K562 treated with DMSO at 1 percent for 48 hours (cell line): ENCODE results near the gene OMP. TPM values are rescaled to one million over a fixed set of nuclear protein-coding genes. Genes with fewer than 3 reads are reported as not detected.

Experiments
- total RNA-seq: library from RNA; unstranded; fragments of 300-600 nt; gene quantifications from 2 replicates; pipeline ENCODE4 v1.2.3, GENCODE V29; 2022; ENCODE audit warnings: low replicate concordance; ENCODE audit errors: extremely low read depth

OMP gene, protein sequence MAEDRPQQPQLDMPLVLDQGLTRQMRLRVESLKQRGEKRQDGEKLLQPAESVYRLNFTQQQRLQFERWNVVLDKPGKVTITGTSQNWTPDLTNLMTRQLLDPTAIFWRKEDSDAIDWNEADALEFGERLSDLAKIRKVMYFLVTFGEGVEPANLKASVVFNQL
- total RNA-seq = not detected in 2 replicates

DNA sequence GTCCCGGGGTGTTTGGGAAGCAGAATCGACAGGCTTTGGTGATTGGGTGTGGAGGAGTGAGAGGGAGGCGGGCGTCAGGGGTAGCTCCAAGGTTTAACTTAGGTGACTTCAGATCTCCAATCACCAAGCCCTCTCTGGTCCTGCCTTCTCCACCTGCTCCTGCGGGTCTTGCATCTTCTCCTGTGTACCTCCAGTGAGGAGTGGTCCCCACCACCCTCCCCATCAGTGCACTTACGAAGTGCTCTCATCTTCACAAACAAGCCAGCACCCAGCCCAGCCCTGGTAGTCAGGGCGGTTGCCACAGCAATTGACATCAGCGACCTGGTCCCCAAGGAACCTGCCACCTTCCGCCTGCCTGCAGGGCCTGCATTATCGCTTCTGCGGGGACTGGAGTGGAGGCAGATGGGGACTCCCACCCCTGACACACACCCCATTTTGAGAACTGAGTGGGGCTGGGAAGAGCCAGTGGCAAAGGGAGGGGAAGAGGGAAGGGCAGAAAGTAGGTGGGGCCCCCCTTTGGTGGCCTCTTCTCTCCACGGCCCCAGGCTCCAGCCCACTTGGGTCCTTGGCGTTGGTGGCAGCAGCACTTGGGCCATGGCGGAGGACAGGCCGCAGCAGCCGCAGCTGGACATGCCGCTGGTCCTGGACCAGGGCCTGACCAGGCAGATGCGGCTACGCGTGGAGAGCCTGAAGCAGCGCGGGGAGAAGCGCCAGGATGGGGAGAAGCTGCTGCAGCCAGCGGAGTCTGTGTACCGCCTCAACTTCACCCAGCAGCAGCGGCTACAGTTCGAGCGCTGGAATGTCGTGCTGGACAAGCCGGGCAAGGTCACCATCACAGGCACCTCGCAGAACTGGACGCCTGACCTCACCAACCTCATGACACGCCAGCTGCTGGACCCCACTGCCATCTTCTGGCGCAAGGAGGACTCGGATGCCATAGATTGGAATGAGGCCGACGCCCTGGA, at the start of gene OMP:
Gene OMP (plus strand): TSS at position 595 of the 965 bp plus-strand sequence. CDS start 0 bp downstream, at position 595.

DNA sequence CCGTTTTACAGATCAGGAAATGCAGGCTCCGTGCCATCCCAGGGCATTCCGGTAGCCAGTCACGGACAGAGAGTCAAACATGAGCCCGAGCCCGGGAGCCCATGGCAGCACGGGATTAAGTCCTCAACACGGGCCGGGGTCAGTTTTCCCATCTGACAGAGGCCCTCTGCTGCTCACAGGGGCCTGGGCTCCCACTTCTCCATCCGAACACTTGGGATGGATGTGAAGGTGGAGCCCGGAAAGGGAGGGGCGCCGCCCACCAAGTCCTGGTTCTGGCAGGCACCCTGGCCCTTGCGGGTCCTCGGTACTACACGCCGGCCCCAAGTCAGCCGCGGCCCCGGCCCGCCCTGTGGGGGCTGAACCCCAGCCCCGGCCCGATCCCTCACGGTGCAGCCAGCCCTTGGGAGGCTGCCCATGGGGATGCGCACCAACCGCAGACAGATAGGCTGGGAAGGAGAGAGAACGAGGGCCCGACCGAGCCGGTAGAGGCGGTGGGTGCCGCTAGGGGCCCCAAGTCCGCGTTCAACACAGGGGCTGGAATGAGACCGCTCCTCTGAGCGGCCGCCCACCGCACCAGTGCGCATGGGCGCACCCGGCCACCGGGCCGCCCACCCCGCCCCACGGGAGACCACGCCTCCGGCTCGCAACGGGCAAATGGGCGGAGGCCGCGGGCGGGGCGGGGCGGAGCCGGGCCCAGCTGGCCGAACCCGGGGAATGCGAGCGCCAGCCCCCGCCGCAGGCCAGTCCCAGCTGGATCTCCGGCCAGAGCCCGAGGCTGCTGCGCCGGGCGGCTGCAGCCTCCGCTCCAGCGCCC, 36.2 kb upstream of the OMP start, which contains the start of gene CAPN5:
Gene CAPN5 (plus strand): TSS at position 743 of the 814 bp plus-strand sequence. CDS start 17,916 bp downstream, outside the sequence.

GRCh38 chr11:77127920-77128691, 25.5 kb downstream of the OMP start, which contains the start of gene MYO7A:
MYO7A (plus strand) TSS chr11:77128246; CDS start chr11:77130635, 2,389 bp downstream.

Other genes starting within 250 kb of the OMP start
- gene ACER3, start 241.9 kb upstream of the OMP start, total RNA-seq = not detected in 2 replicates
- not detected in 2 replicates for gene B3GNT6, start 68.4 kb upstream of the OMP start, total RNA-seq
- gene CAPN5, start 35.9 kb upstream of the OMP start, total RNA-seq = not detected in 2 replicates
- gene MYO7A, start 25.4 kb downstream of the OMP start, total RNA-seq = not detected in 2 replicates
- gene GDPD4, start 198.8 kb downstream of the OMP start, total RNA-seq = not detected in 2 replicates